Right lobe of liver (tissue), 6 donors: Measurements from ENCODE around the gene EBP. TPM values are rescaled to one million over a fixed set of nuclear protein-coding genes. Genes with fewer than 3 reads are reported as not detected.

Experiments used
- ATAC-seq, 4 donors: fragments of 200-7000 bp; cut with Tn5 transposase; one replicate each; pipeline ENCODE4 v1.9.1; 2020; ENCODE audit warnings: mild to moderate bottlenecking in 4 of 4, moderate library complexity in 4 of 4
- DNase-seq, 3 donors: peaks; one replicate each; pipeline ENCODE4 v3.0.0-alpha.2; 2020
- H3K27ac ChIP-seq, 3 donors: fragments of 200-600 bp; one replicate each; pipeline ENCODE4 v1.8.0; 2022
- H3K27me3 ChIP-seq, 2 donors: fragments of 200-600 bp; one replicate each; pipeline ENCODE4 v1.8.0; 2022
- H3K36me3 ChIP-seq, 4 donors: fragments of 200-600 bp; sonication (generic) in 1 of 4; one replicate each; pipeline versions ENCODE4 v1.5.1 to v1.8.0; 2017 to 2022; ENCODE audit warnings: control low read depth in 1 of 4
- H3K4me1 ChIP-seq, 4 donors: fragments of 200-600 bp; sonication (generic) in 1 of 4; one replicate each; pipeline versions ENCODE4 v1.5.1 to v1.8.0; 2017 to 2022; ENCODE audit warnings: control low read depth in 1 of 4
- H3K4me3 ChIP-seq, 3 donors: fragments of 200-600 bp; one replicate each; pipeline ENCODE4 v1.8.0; 2022
- H3K9me3 ChIP-seq, 4 donors: fragments of 200-600 bp; sonication (generic) in 1 of 4; one replicate each; pipeline versions ENCODE4 v1.5.1 to v1.8.0; 2017 to 2022; ENCODE audit warnings: control low read depth in 1 of 4
- POLR2A ChIP-seq: fragments of 450-650 bp; IDR thresholded peaks from one replicate; pipeline ENCODE4 v1.6.1; 2017; ENCODE audit warnings: antibody characterized with exemption, mild to moderate bottlenecking
- WGBS: methylation state at CpG from one replicate; pipeline ENCODE4 v1.1.6; 2018; ENCODE audit warnings: low coverage, low lambda C conversion rate; ENCODE audit not compliant: insufficient coverage; ENCODE audit errors: missing lambda C conversion rate; 5-methylcytosine and 5-hydroxymethylcytosine counted together
- intact Hi-C, 2 donors: fragments of 100-400 bp; cut with DNase I; formaldehyde crosslinking; loops; one replicate each; pipeline versions ENCODE4 v1.11.2 to v1.14.1; 2022
- total RNA-seq, 6 experiments: library from RNA; depleted of rRNA in 2 of 6; stranded (reverse); fragments of >200 nt in 2 of 6; fragmentation: NEBNext Ultra II Directional in 3 of 6; extraction: Animal tissue kit (Norgen Biotek cat#: 25700) in 3 of 6; gene quantifications; one replicate each; pipeline versions ENCODE4 v1.1.0 to v1.2.4, GENCODE V29; 2016 to 2023
- TF ChIP-seq, protein P1 (sequence below), 4 donors: fragments of 200-600 bp in 3 of 4; fragments of 450-650 bp in 1 of 4; IDR thresholded peaks; one replicate each; pipeline versions ENCODE4 v1.5.1 to v1.8.0; 2016 to 2022; ENCODE audit warnings: antibody characterized with exemption in 4 of 4, mild to moderate bottlenecking in 2 of 4
- donor health status: DM: no; HTN: yes; CAD: no.
- donor health status: DM: no; HTN: no; CAD: no.
- donor health status: DM: no; HTN: no; CAD: no.
- donor health status: DM: no; HTN: yes; CAD: no.
- donor health status: DM: no; HTN: yes; CAD: no.

The EBP gene
- total RNA-seq, 6 experiments from 2014 or later, result 150 to 276 (median 225) TPM

DNA sequence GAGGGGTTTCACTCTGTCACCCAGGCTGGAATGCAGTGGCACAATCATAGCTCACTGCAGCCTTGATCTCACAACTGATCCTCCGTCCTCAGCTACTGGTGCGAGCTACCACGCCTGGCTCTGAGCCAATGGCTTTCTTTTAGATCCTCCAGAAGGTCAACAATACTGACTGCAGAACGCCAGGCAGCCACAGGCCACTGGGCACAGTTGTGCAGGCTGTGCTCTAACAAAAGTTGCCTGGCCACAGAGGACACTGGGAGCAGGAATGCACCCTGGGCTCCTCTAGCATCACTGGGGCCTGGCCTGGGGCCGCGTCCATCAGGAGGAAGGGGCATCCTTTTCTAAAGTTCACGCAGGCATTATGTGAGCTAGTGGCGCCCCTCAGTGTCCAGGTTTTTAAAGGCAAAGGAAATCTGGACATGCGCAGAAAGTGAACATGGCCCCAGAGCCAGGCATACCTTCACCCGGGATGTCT, 27.7 kb upstream of the EBP start:
- 27% methylated on average over 7 of the region's 10 CpGs for WGBS
- intact Hi-C loops, result no loop called here
- H3K27me3 ChIP-seq, result no peaks in the 10 kb centered on the region
- no peaks in the 10 kb centered on the region for H3K9me3 ChIP-seq
- ATAC-seq (peak in 1 of 4 donors; percentile 33), DNase-seq (peak in 1 of 3 donors; percentile 27)
- no peak overlapping the region for H3K27ac ChIP-seq
- no peaks in the 10 kb centered on the region for H3K36me3 ChIP-seq
- no peaks in the 10 kb centered on the region for H3K4me1 ChIP-seq
- TF ChIP-seq, protein P1, sequence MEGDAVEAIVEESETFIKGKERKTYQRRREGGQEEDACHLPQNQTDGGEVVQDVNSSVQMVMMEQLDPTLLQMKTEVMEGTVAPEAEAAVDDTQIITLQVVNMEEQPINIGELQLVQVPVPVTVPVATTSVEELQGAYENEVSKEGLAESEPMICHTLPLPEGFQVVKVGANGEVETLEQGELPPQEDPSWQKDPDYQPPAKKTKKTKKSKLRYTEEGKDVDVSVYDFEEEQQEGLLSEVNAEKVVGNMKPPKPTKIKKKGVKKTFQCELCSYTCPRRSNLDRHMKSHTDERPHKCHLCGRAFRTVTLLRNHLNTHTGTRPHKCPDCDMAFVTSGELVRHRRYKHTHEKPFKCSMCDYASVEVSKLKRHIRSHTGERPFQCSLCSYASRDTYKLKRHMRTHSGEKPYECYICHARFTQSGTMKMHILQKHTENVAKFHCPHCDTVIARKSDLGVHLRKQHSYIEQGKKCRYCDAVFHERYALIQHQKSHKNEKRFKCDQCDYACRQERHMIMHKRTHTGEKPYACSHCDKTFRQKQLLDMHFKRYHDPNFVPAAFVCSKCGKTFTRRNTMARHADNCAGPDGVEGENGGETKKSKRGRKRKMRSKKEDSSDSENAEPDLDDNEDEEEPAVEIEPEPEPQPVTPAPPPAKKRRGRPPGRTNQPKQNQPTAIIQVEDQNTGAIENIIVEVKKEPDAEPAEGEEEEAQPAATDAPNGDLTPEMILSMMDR (IDR thresholded peaks at IDR 0.05), result peak in 3 of 4 donors; percentile 12 to 20 (median 13)
- TF ChIP-seq POLR2A, result no peak
- H3K4me3 ChIP-seq, result no peak overlapping the region

DNA sequence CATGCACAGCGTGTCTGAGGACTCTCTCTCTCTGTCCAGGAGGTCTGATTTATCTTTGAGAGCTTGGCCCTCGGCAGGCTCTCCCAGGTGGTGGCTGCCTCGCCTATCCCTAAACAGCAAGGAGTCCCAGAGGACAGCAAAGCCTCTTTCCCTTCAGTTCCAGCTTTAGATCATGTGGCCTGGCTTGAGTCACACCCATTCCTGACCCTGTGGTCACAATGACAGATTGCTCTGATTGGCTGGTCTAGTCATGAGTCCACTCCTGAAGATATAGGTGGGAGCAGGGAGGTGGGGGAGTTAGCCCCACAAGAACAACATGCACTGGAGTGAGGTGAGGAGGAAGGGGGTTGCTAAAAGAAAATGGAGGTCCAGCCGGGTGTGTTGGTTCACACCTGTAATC, 24.9 kb upstream of the EBP start:
- Histone ChIP-seq H3K27ac (no peak overlapping the region), H3K4me3 (no peak overlapping the region), H3K27me3 (no peaks in the 10 kb centered on the region), H3K36me3 (no peaks in the 10 kb centered on the region), H3K9me3 (no peaks in the 10 kb centered on the region), H3K4me1 (no peaks in the 10 kb centered on the region)
- DNase-seq (peak in 1 of 3 donors; percentile 2), ATAC-seq (no peak)
- intact Hi-C loops, result no loop called here
- TF ChIP-seq, protein P1 (IDR thresholded peaks at IDR 0.05), result no peak
- no peak for TF ChIP-seq POLR2A
- WGBS, result 73% methylated on average over 2 of the region's 4 CpGs

DNA sequence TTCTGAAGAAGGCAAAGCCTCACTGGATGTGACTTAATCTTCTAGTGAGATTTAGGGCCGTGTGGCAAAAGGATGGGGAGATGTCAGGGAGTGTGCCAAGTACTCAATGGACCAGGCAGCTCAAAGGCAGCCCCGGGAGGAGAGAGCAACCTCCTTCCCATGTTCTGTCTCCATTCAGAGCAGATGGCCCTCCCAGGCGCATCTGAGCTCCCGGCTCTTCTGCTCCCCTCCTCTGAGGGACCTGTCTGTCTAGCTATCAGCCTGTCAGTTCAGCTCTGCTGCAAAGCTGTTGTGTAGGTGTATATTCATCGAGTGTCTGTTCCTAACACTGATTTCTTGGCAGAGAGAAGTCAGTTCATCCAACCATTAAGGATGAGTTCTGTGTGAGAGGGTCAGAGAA, 23.7 kb upstream of the EBP start:
- Histone ChIP-seq H3K4me3 (no peak overlapping the region), H3K27ac (no peak overlapping the region), H3K4me1 (no peaks in the 10 kb centered on the region), H3K27me3 (no peaks in the 10 kb centered on the region), H3K9me3 (no peaks in the 10 kb centered on the region), H3K36me3 (no peaks in the 10 kb centered on the region)
- ATAC-seq (no peak), DNase-seq (no peak)
- TF ChIP-seq, protein P1 (IDR thresholded peaks at IDR 0.05), result no peak
- no peak for TF ChIP-seq POLR2A
- intact Hi-C loops, result no loop called here
- WGBS, result 62% methylated on average over 5 of the region's 5 CpGs

DNA sequence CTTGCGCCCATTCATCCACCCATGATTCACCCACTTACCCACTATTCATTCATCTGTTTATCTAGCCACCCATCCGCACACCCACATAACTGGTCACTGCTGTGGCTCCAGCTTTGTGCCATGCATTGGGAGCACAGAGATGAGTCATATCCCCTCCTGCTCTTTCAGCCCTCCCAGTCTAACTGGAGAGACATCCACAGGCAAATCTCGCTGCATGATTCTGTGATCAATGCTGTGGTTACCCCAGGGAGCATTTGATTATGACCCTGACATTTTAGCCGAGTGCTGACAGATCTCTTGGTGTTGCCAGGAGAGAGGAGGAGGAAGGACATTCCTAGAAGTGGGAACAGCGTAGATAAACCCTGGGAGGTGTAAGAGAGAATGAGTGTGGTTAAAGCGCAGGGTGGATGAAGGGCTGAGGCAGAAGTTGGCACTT, 23.2 kb upstream of the EBP start:
- H3K27me3 ChIP-seq, result no peaks in the 10 kb centered on the region
- H3K4me3 ChIP-seq, result no peak overlapping the region
- 40% methylated on average over 6 of the region's 6 CpGs for WGBS
- DNase-seq (no peak), ATAC-seq (no peak)
- intact Hi-C loops, result no loop called here
- no peaks in the 10 kb centered on the region for H3K36me3 ChIP-seq
- TF ChIP-seq, protein P1 (IDR thresholded peaks at IDR 0.05), result no peak
- no peak for TF ChIP-seq POLR2A
- no peaks in the 10 kb centered on the region for H3K4me1 ChIP-seq
- H3K9me3 ChIP-seq, result no peaks in the 10 kb centered on the region
- no peak overlapping the region for H3K27ac ChIP-seq

DNA sequence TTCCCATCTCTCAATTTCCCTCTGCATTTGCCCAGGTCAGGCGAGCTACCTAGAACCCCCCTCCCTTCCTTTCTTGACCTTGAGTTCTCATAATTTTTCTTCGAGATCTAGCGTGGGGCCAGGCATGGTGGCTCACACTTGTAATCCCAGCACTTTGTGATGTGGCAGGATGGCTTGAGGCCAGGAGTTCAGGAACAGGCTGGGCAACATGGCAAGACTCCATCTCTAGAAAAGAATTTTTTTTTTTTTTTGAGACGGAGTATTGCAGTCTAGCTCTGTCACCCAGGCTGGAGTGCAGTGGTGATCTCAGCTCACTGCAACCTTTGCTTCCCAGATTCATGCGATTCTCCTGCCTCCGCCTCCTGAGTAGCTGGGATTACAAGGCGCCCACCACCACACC, 17.3 kb upstream of the EBP start:
- DNase-seq, result no peak
- intact Hi-C loops, result no loop called here

More for the DNA sequence above, 17.3 kb upstream of the EBP start:
- H3K9me3 ChIP-seq, result no peaks in the 10 kb centered on the region
- no peaks in the 10 kb centered on the region for H3K4me1 ChIP-seq
- no peaks in the 10 kb centered on the region for H3K27me3 ChIP-seq
- H3K4me3 ChIP-seq, result no peak overlapping the region
- ATAC-seq, result no peak
- H3K27ac ChIP-seq, result no peak overlapping the region
- TF ChIP-seq POLR2A, result no peak
- TF ChIP-seq, protein P1 (IDR thresholded peaks at IDR 0.05), result no peak
- WGBS, result 61% methylated on average over 7 of the region's 7 CpGs
- no peaks in the 10 kb centered on the region for H3K36me3 ChIP-seq
